Endothelial cell (in vitro differentiated cells): ENCODE results near the gene CRYBG2. TPM values are rescaled to one million over a fixed set of nuclear protein-coding genes. Genes with fewer than 3 reads are reported as not detected.

Source experiments
- DNase-seq: peaks from one replicate; pipeline ENCODE4 v3.0.0; 2021; ENCODE audit warnings: low spot score
- H3K27ac Mint-ChIP-seq: one replicate; pipeline ENCODE4 v1.8.0; 2021; ENCODE audit warnings: mixed read lengths, inconsistent platforms; ENCODE audit not compliant: unreplicated experiment
- H3K27me3 Mint-ChIP-seq: one replicate; pipeline ENCODE4 v1.8.0; 2021; ENCODE audit warnings: mild to moderate bottlenecking, moderate library complexity, mixed read lengths, inconsistent platforms; ENCODE audit not compliant: unreplicated experiment
- H3K36me3 Mint-ChIP-seq: one replicate; pipeline ENCODE4 v1.8.0; 2021; ENCODE audit warnings: mild to moderate bottlenecking, low read depth, mixed read lengths, inconsistent platforms; ENCODE audit not compliant: unreplicated experiment
- H3K4me1 Mint-ChIP-seq: one replicate; pipeline ENCODE4 v1.8.0; 2021; ENCODE audit warnings: mild to moderate bottlenecking, mixed read lengths, inconsistent platforms; ENCODE audit not compliant: unreplicated experiment
- H3K4me3 Mint-ChIP-seq: one replicate; pipeline ENCODE4 v1.8.0; 2021; ENCODE audit warnings: mild to moderate bottlenecking, mixed read lengths, inconsistent platforms; ENCODE audit not compliant: unreplicated experiment
- H3K9me3 Mint-ChIP-seq: one replicate; pipeline ENCODE4 v1.8.0; 2021; ENCODE audit warnings: mixed read lengths, inconsistent platforms; ENCODE audit not compliant: unreplicated experiment
- total RNA-seq: library from RNA; stranded (reverse); fragmentation: NEBNext Ultra II Directional; extraction: Animal tissue kit (Norgen Biotek cat#: 25700); gene quantifications from one replicate; pipeline ENCODE4 v1.2.1, GENCODE V29; 2021; ENCODE audit not compliant: unreplicated experiment
- TF ChIP-seq, protein P1 (sequence below): fragments of 200-600 bp; sonication (generic); IDR thresholded peaks from one replicate; pipeline ENCODE4 v1.5.0; 2021; ENCODE audit warnings: antibody characterized with exemption; ENCODE audit not compliant: unreplicated experiment

The CRYBG2 gene
- total RNA-seq, 1 donor from 2014 or later, result 1.4 TPM

DNA sequence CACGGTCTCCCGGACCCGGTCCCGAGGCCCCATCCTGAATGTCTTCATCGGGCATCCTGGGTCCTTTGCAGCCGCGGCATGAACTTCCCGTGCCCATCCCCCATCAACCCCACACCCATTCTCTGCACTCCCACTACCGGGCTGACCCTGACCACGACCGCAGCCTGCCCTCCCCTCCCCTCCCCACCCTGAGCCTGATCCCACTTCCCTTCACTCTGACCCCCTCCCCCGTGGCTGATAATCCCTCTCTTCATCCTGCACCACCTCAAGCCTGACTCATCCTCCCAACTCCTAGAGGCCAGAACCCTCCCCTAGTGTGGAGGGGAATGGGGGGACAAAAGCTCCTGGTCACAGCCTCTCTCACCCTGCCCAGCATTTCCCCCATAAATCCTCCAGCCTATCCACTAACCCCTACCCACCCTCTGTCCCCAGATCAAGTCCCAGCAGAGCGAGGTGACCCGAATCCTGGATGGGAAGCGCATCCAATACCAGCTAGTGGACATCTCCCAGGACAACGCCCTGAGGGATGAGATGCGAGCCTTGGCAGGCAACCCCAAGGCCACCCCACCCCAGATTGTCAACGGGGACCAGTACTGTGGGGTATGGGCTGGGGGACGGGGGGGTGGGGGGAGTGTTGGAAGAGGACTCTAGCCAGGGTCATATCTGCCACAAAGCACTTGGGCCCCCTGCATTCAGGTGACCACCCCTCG is 73.4 kb downstream of the CRYBG2 start:
- H3K27ac Mint-ChIP-seq, result no peak overlapping the region
- H3K9me3 Mint-ChIP-seq, result no peaks in the 10 kb centered on the region
- no peak for DNase-seq
- H3K27me3 Mint-ChIP-seq, result peaks cover 15% of the 10 kb centered on the region
- H3K4me3 Mint-ChIP-seq, result peak overlapping the region; percentile 93
- H3K4me1 Mint-ChIP-seq, result peaks cover 27% of the 10 kb centered on the region
- TF ChIP-seq, protein P1, sequence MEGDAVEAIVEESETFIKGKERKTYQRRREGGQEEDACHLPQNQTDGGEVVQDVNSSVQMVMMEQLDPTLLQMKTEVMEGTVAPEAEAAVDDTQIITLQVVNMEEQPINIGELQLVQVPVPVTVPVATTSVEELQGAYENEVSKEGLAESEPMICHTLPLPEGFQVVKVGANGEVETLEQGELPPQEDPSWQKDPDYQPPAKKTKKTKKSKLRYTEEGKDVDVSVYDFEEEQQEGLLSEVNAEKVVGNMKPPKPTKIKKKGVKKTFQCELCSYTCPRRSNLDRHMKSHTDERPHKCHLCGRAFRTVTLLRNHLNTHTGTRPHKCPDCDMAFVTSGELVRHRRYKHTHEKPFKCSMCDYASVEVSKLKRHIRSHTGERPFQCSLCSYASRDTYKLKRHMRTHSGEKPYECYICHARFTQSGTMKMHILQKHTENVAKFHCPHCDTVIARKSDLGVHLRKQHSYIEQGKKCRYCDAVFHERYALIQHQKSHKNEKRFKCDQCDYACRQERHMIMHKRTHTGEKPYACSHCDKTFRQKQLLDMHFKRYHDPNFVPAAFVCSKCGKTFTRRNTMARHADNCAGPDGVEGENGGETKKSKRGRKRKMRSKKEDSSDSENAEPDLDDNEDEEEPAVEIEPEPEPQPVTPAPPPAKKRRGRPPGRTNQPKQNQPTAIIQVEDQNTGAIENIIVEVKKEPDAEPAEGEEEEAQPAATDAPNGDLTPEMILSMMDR, result no peak
- H3K36me3 Mint-ChIP-seq, result peaks cover 27% of the 10 kb centered on the region

DNA sequence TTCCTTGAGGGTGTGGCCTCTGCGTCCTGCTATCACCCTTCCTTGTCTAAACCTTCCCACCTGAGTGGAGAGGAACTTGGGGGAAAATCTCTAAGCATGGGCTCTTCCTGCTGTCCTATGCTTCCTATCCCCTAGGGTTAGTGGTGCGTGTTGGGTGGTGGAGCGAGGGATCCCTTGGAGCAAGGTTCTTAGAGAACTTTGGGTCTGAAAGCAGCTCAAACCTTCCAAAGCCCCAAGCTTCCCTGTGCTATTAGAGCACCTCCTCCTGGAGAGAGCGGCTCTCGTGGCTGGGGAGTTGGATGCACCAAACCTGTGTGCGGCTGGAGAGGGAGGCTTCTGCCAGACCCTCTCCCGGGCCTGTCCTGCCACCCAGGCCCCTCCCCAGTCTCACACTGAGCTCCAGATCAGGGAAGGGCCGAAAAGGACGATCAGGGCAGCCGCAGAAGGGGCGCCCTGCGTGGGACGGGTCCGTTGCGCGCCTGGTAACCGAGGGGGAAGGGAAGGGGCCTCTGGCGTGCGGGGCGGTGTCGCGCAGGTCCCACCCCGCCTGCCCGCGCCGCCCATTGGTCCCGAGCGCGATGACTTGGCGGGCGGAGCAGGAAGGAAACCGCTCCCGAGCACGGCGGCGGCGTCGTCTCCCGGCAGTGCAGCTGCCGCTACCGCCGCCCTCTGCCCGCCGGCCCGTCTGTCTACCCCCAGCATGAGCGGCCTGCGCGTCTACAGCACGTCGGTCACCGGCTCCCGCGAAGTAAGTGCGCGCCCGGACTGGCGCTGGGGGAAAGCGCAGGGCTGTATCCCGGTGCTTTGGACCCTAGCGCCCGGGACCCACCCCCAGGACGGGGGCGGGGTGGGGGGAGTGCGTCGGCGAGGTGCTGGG is 74.2 kb downstream of the CRYBG2 start, which contains the start of gene SH3BGRL3:
Gene SH3BGRL3 (plus strand): TSS at position 631 of the 877 bp plus-strand sequence. CDS start 70 bp downstream, at position 701.
- peak within 1 kb of the TSS; percentile 93 for H3K4me3 Mint-ChIP-seq
- TF ChIP-seq, protein P1, result no peak
- H3K27me3 Mint-ChIP-seq, result peaks cover 15% of the 10 kb centered on the region
- H3K36me3 Mint-ChIP-seq, result peaks cover 25% of the 10 kb centered on the region
- H3K9me3 Mint-ChIP-seq, result no peaks in the 10 kb centered on the region
- peak; percentile 78 for DNase-seq
- peaks cover 26% of the 10 kb centered on the region for H3K4me1 Mint-ChIP-seq
- peak within 1 kb of the TSS; percentile 72 for H3K27ac Mint-ChIP-seq

DNA sequence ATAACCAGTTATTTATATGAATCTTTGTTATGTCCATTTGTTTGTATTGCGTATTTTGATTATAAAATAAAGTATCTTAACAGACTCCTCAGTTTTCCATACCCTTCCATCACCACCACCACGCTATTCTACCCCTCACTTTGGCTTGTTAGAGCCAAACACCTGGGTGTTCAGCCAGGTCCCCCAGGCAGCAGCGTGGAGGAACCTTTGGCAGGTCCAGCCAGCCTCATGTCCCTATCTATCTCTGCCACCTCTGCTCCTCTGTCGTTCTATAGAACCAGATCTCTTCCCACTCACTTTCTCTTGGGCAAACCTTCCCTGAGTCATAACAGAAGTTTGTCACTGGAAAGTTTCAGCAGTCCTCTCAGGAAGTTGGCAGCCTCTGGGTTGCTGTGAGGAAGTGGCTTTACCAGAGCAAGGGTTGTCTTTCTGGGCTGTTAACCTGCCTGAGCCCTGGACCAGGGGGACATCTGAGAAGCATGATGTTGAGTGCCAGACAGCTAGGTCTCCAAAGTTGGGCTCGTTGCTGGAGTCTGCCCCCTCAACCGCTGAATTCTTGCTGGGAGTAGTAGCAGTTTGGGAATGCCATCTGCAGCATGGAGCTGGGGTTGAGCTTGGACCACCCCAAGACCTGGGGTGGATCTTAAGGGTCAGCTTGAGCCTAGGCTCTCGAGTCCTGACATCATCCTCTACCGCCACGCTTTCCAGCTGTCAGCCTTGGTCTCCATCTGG is 75.0 kb downstream of the CRYBG2 start:
- no peaks in the 10 kb centered on the region for H3K9me3 Mint-ChIP-seq
- DNase-seq, result no peak
- peaks cover 22% of the 10 kb centered on the region for H3K36me3 Mint-ChIP-seq
- peaks cover 15% of the 10 kb centered on the region for H3K27me3 Mint-ChIP-seq
- TF ChIP-seq, protein P1, result no peak
- no peak overlapping the region for H3K27ac Mint-ChIP-seq
- H3K4me1 Mint-ChIP-seq, result peaks cover 29% of the 10 kb centered on the region
- H3K4me3 Mint-ChIP-seq, result peak overlapping the region; percentile 93

DNA sequence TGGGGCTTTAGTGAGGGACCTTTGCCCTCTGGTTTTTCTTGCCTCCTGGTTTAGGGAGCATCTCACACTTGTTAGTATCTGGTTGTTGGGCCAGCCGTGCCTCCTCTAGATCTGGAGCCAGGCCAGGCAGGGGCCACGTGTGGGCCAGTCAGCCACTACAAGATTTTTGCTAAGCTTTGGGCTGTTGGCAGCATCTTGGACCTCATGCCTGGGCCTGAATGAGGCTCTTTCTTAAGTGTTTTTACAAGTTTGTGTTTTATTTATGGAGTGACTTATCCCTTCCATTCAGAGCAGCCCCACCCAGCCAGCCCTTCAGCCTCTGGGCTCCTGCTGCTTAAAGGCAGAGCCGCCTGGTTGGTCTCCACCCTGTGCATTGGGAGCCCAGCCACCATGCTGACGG is 75.6 kb downstream of the CRYBG2 start:
- Mint-ChIP-seq H3K4me1 (peaks cover 29% of the 10 kb centered on the region), H3K36me3 (peaks cover 20% of the 10 kb centered on the region), H3K27me3 (peaks cover 12% of the 10 kb centered on the region), H3K9me3 (no peaks in the 10 kb centered on the region), H3K4me3 (no peak overlapping the region), H3K27ac (no peak overlapping the region)
- TF ChIP-seq, protein P1, result no peak
- no peak for DNase-seq
